ENCODE data around the gene ASCC3. TPM values are rescaled to one million over a fixed set of nuclear protein-coding genes. Genes with fewer than 3 reads are reported as not detected.

Gene ASCC3
- total RNA-seq, 1 experiment from 2014 or later: 38.9 TPM

DNA sequence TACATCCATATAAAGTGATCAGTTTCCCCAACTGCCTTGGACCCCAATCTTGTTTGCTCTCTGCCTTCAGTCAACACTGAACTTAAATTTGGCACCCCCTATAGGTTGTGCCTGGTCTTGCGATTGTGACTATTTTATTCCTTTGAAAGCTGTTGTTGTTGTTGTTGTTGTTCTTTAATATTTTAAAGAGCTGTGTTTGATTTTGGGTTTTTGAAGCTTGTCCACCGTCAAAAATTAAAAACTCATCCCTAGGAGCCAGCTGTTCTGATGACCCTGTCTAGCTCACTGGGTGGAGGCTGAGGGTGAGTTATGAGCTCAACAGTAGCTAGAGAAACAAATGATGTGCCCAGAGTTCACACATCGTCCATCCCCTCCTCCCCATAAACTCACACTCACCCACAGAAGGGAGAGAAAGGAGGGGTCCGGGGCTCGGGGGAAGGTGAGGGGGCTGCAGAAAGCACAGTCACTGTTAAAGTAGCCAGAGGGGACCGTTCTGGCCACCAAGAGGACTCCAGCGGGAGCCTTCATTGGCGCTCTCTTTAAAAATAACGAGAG is 420.4 kb downstream of the ASCC3 start:
- Histone ChIP-seq H3K27me3 (ENCODE audit: control insufficient read depth, insufficient read depth, low read length) (peaks cover 99% of the 10 kb centered on the region), H3K4me3 (ENCODE audit: insufficient read depth, low read depth, low read length) (no peak overlapping the region), H3K36me3 (replicated peaks; ENCODE audit: control insufficient read depth, insufficient read depth, low read length) (no peaks in the 10 kb centered on the region)
- peak; percentile 75 for DNase-seq

DNA sequence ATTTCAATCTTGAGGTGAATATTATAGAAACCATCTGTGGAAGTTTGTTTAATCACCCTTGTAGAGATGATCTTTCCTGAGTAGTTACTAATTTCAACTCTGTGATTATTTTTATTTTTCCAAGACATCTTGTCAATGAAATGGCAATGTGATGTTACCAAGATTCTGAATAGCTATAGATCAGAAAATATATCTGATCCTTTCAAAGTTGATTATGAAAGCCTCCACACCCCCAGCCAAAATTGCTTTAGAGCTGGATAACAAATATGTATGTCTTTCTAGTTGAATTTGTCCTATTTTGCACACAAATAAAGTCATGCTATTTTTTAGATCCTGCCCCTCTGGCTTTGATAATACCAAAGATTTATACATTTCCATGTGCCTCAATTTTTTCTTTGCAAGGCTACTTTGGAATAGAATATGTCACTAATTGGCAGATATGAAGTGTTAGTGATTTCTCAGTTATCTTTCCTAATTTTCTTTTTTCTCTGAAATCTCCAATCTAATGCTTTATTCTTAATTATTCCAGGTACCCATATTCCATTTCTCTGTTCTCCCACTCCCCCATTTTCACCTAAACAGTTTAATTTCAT is 421.4 kb downstream of the ASCC3 start:
- no peaks in the 10 kb centered on the region for H3K36me3 ChIP-seq (replicated peaks; ENCODE audit: control insufficient read depth, insufficient read depth, low read length)
- no peak for DNase-seq
- H3K4me3 ChIP-seq (ENCODE audit: insufficient read depth, low read depth, low read length): no peak overlapping the region
- peaks cover 100% of the 10 kb centered on the region for H3K27me3 ChIP-seq (ENCODE audit: control insufficient read depth, insufficient read depth, low read length)

DNA sequence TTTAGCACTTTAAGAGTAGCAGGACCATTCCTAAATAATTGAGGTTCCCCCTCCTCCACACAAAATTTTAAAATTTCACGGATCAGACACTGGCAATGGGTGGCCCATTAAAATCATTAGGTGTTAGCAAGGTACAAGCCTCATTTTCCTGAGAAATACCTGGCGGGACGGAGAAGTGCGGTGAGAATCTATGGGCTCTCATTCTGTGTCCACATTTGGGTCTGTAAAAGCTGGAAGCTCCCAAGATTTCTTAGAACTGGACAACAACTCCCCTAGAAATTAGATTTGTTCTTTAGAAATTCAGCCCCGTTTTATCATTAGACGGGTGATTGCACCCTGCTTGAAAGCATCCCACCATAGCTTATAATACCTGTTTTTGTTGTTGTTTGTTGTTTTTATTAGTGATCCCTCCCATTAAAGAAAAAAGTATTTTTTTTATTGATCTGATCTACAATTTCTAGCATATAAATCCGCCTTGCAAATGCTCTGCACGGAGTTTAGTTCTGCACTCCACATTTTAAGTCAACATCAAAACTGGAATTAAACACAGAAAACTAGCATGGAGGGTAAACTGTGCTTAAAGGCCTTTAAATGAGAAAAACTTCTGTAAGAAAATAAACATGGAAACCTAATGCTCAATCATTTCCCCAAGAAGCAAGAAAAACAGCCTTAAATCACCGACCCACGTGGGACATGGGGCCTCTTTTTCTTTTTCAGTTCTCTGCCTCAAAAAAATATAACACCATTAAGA is 422.1 kb downstream of the ASCC3 start:
- peaks cover 100% of the 10 kb centered on the region for H3K27me3 ChIP-seq (ENCODE audit: control insufficient read depth, insufficient read depth, low read length)
- no peak for DNase-seq
- no peaks in the 10 kb centered on the region for H3K36me3 ChIP-seq (replicated peaks; ENCODE audit: control insufficient read depth, insufficient read depth, low read length)
- H3K4me3 ChIP-seq (ENCODE audit: insufficient read depth, low read depth, low read length): no peak overlapping the region; the same call in 1 of the 2 replicates
